ENCODE results near the gene C1RL. TPM values are rescaled to one million over a fixed set of nuclear protein-coding genes. Genes with fewer than 3 reads are reported as not detected.
A peak's percentile ranks its signal among the peaks of the same experiment; 100 is the strongest.

The C1RL gene
- total RNA-seq, 1 experiment from 2014 or later = 49.8 TPM

DNA sequence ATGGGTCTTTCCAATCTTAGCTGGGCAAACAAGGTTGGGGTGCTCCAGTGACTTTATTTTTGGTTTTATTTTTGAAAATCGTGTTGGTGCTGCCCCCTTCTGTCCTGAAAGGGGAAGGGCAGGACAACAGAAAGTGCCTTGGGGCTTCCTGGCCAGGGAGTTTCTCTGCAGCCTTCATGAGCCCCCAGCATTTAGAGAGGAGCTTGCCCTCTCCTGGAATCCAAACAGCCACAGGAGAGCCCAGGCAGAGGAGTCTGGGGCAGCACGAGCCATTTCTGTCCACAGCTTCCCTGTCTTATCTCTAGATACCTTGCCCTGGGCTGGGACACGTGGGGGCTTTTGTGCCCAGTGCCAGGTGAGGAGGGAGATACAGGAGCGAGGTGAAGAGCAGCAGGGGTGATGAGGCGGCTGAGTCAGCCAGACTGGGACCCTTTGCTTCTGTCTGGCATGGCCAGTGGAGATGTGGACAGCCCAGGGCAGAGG lies 4.4 kb upstream of the C1RL start:
- no peaks in the 10 kb centered on the region for H3K9me3 Mint-ChIP-seq (ENCODE audit: unreplicated experiment)
- TF ChIP-seq, protein P1, sequence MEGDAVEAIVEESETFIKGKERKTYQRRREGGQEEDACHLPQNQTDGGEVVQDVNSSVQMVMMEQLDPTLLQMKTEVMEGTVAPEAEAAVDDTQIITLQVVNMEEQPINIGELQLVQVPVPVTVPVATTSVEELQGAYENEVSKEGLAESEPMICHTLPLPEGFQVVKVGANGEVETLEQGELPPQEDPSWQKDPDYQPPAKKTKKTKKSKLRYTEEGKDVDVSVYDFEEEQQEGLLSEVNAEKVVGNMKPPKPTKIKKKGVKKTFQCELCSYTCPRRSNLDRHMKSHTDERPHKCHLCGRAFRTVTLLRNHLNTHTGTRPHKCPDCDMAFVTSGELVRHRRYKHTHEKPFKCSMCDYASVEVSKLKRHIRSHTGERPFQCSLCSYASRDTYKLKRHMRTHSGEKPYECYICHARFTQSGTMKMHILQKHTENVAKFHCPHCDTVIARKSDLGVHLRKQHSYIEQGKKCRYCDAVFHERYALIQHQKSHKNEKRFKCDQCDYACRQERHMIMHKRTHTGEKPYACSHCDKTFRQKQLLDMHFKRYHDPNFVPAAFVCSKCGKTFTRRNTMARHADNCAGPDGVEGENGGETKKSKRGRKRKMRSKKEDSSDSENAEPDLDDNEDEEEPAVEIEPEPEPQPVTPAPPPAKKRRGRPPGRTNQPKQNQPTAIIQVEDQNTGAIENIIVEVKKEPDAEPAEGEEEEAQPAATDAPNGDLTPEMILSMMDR (IDR thresholded peaks at IDR 0.05; ENCODE audit: unreplicated experiment) = peak; percentile 74
- peaks cover 11% of the 10 kb centered on the region for H3K4me1 Mint-ChIP-seq (ENCODE audit: insufficient read depth, unreplicated experiment)
- H3K27ac Mint-ChIP-seq (ENCODE audit: low read depth, unreplicated experiment) = no peak overlapping the region
- intact Hi-C loops (cut with micrococcal nuclease) = loop anchor here (1.0 kb wide), 2 partner anchors 53 to 169 kb away; partner anchors contain the start of genes C12orf57 and C1S
- CTCF ChIA-PET = interaction anchor here (0.6 to 8.3 kb wide), 44 partner anchors 9 to 884 kb away, joined by 3 to 123 read pairs (median 5); partner anchors contain the start of genes C12orf57, C1R, C1S and LPCAT3
- H3K27me3 Mint-ChIP-seq (ENCODE audit: insufficient read depth, unreplicated experiment) = no peaks in the 10 kb centered on the region
- peak; percentile 56 for DNase-seq (ENCODE audit: unreplicated experiment)
- no TSS peak for BruUV-seq (replicated peaks)
- H3K36me3 Mint-ChIP-seq (ENCODE audit: insufficient read depth, unreplicated experiment) = peaks cover 36% of the 10 kb centered on the region
- H3K4me3 Mint-ChIP-seq (ENCODE audit: unreplicated experiment) = no peak overlapping the region
- POLR2A ChIA-PET = interaction anchor here (0.7 to 3.7 kb wide), 10 partner anchors 16 to 188 kb away, joined by 3 to 42 read pairs (median 6); partner anchors contain the start of genes C12orf57, C1R, C1S and RNU7-1

- Mint-ChIP-seq H3K9me3 (ENCODE audit: unreplicated experiment) (no peaks in the 10 kb centered on the region), H3K36me3 (ENCODE audit: insufficient read depth, unreplicated experiment) (peaks cover 34% of the 10 kb centered on the region), H3K4me3 (ENCODE audit: unreplicated experiment) (no peak overlapping the region), H3K4me1 (ENCODE audit: insufficient read depth, unreplicated experiment) (peaks cover 9% of the 10 kb centered on the region), H3K27me3 (ENCODE audit: insufficient read depth, unreplicated experiment) (no peaks in the 10 kb centered on the region), H3K27ac (ENCODE audit: low read depth, unreplicated experiment) (no peak overlapping the region)
- CTCF ChIA-PET = interaction anchor here (0.8 to 8.3 kb wide), 24 partner anchors 10 to 240 kb away, joined by 3 to 123 read pairs (median 5); partner anchors contain the start of genes C12orf57, C1R, C1S and RNU7-1
- no peak for DNase-seq (ENCODE audit: unreplicated experiment)
- POLR2A ChIA-PET = interaction anchor here (1.1 to 3.7 kb wide), 7 partner anchors 19 to 187 kb away, joined by 5 to 42 read pairs (median 10); partner anchors contain the start of genes C12orf57, C1R, C1S and RNU7-1
- intact Hi-C loops (cut with micrococcal nuclease) = no loop called here
- no TSS peak for BruUV-seq (replicated peaks)
- TF ChIP-seq, protein P1 (IDR thresholded peaks at IDR 0.05; ENCODE audit: unreplicated experiment) = no peak
These were observed 3.0 kb upstream of the C1RL start for GRCh38 chr12:7112041-7112440.

GRCh38 chr12:7110661-7111060 lies 1.6 kb upstream of the C1RL start:
- Mint-ChIP-seq H3K4me1 (ENCODE audit: insufficient read depth, unreplicated experiment) (peaks cover 19% of the 10 kb centered on the region), H3K36me3 (ENCODE audit: insufficient read depth, unreplicated experiment) (peaks cover 40% of the 10 kb centered on the region), H3K9me3 (ENCODE audit: unreplicated experiment) (no peaks in the 10 kb centered on the region), H3K27me3 (ENCODE audit: insufficient read depth, unreplicated experiment) (no peaks in the 10 kb centered on the region), H3K27ac (ENCODE audit: low read depth, unreplicated experiment) (no peak overlapping the region), H3K4me3 (ENCODE audit: unreplicated experiment) (no peak overlapping the region)
- TF ChIP-seq, protein P1 (IDR thresholded peaks at IDR 0.05; ENCODE audit: unreplicated experiment) = no peak
- CTCF ChIA-PET = interaction anchor here (0.6 to 8.3 kb wide), 17 partner anchors 8 to 238 kb away, joined by 3 to 123 read pairs (median 4); partner anchors contain the start of genes C12orf57, C1S, RNU7-1 and SPSB2
- POLR2A ChIA-PET = interaction anchor here (1.1 to 3.7 kb wide), 3 partner anchors 50 to 166 kb away, joined by 5 to 42 read pairs (median 10); partner anchors contain the start of genes C12orf57, C1S and RNU7-1
- DNase-seq (ENCODE audit: unreplicated experiment) = no peak
- intact Hi-C loops (cut with micrococcal nuclease) = no loop called here
- no TSS peak for BruUV-seq (replicated peaks)

- Mint-ChIP-seq H3K27me3 (ENCODE audit: insufficient read depth, unreplicated experiment) (no peaks in the 10 kb centered on the region), H3K27ac (ENCODE audit: low read depth, unreplicated experiment) (peak overlapping the region; percentile 90), H3K4me1 (ENCODE audit: insufficient read depth, unreplicated experiment) (peaks cover 22% of the 10 kb centered on the region), H3K9me3 (ENCODE audit: unreplicated experiment) (no peaks in the 10 kb centered on the region), H3K4me3 (ENCODE audit: unreplicated experiment) (peak overlapping the region; percentile 95), H3K36me3 (ENCODE audit: insufficient read depth, unreplicated experiment) (peaks cover 34% of the 10 kb centered on the region)
- POLR2A ChIA-PET = interaction anchor here (0.7 to 3.6 kb wide), 13 partner anchors 15 to 184 kb away, joined by 3 to 71 read pairs (median 11); partner anchors contain the start of genes C12orf57, C1R, C1S and LPCAT3
- BruUV-seq (replicated peaks) = no TSS peak
- CTCF ChIA-PET = interaction anchor here (0.5 to 8.3 kb wide), 29 partner anchors 9 to 565 kb away, joined by 3 to 123 read pairs (median 5); partner anchors contain the start of genes C12orf57, C1R, C1S and LPCAT3
- TF ChIP-seq, protein P1 (IDR thresholded peaks at IDR 0.05; ENCODE audit: unreplicated experiment) = no peak
- no peak for DNase-seq (ENCODE audit: unreplicated experiment)
- intact Hi-C loops (cut with micrococcal nuclease) = loop anchor here (1.0 to 5.0 kb wide), 5 partner anchors 17 to 185 kb away; partner anchors contain the start of genes C12orf57, C1R and C1S
These were observed 532 bp upstream of the C1RL start for GRCh38 chr12:7109572-7109920.

Measured in MCF 10A (cell line).